ENCODE measurements around the gene MVB12B. TPM values are rescaled to one million over a fixed set of nuclear protein-coding genes. Genes with fewer than 3 reads are reported as not detected.

The MVB12B gene
- total and polyA plus RNA-seq, 8 donors: 2.6 to 6.7 (median 4.0) TPM

- no peak for FAIRE-seq
- no peaks in the 10 kb centered on the region for H3K36me3 ChIP-seq
- H3K9me3 ChIP-seq: no peaks in the 10 kb centered on the region
- no peak overlapping the region for H3K4me3 ChIP-seq
- no peaks in the 10 kb centered on the region for H3K4me1 ChIP-seq
- TF ChIP-seq, protein P1, sequence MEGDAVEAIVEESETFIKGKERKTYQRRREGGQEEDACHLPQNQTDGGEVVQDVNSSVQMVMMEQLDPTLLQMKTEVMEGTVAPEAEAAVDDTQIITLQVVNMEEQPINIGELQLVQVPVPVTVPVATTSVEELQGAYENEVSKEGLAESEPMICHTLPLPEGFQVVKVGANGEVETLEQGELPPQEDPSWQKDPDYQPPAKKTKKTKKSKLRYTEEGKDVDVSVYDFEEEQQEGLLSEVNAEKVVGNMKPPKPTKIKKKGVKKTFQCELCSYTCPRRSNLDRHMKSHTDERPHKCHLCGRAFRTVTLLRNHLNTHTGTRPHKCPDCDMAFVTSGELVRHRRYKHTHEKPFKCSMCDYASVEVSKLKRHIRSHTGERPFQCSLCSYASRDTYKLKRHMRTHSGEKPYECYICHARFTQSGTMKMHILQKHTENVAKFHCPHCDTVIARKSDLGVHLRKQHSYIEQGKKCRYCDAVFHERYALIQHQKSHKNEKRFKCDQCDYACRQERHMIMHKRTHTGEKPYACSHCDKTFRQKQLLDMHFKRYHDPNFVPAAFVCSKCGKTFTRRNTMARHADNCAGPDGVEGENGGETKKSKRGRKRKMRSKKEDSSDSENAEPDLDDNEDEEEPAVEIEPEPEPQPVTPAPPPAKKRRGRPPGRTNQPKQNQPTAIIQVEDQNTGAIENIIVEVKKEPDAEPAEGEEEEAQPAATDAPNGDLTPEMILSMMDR (IDR thresholded peaks at IDR 0.05): no peak
- DNase-seq: no peak
- intact Hi-C loops (cut with DNase I): no loop called here
- no peak for ATAC-seq
- no peak overlapping the region for H3K27ac ChIP-seq
- 87 to 95% methylated on average over 6 of the region's 6 CpGs for WGBS, 2 donors
- H3K27me3 ChIP-seq: no peaks in the 10 kb centered on the region
Measured at GRCh38 chr9:126372716-126373115, 46.1 kb downstream of the MVB12B start.

GRCh38 chr9:126373241-126373640 is 46.6 kb downstream of the MVB12B start:
- TF ChIP-seq, protein P1 (IDR thresholded peaks at IDR 0.05): no peak
- no peak for DNase-seq
- Histone ChIP-seq H3K9me3 (no peaks in the 10 kb centered on the region), H3K27me3 (no peaks in the 10 kb centered on the region), H3K4me1 (no peaks in the 10 kb centered on the region), H3K27ac (no peak overlapping the region), H3K36me3 (no peaks in the 10 kb centered on the region), H3K4me3 (no peak overlapping the region)
- WGBS, 2 donors: 86 to 91% methylated on average over 5 of the region's 5 CpGs
- no peak for FAIRE-seq
- ATAC-seq: no peak
- intact Hi-C loops (cut with DNase I): no loop called here

- H3K4me3 ChIP-seq: no peak overlapping the region
- no peak for FAIRE-seq
- 91 to 96% methylated on average over 4 of the region's 4 CpGs for WGBS, 2 donors
- no peaks in the 10 kb centered on the region for H3K4me1 ChIP-seq
- H3K27me3 ChIP-seq: no peaks in the 10 kb centered on the region
- intact Hi-C loops (cut with DNase I): no loop called here
- no peaks in the 10 kb centered on the region for H3K36me3 ChIP-seq
- no peak for DNase-seq
- no peak for ATAC-seq
- TF ChIP-seq, protein P1 (IDR thresholded peaks at IDR 0.05): no peak
- no peak overlapping the region for H3K27ac ChIP-seq
- no peaks in the 10 kb centered on the region for H3K9me3 ChIP-seq
Measured at GRCh38 chr9:126374366-126374781, 47.7 kb downstream of the MVB12B start.

DNA sequence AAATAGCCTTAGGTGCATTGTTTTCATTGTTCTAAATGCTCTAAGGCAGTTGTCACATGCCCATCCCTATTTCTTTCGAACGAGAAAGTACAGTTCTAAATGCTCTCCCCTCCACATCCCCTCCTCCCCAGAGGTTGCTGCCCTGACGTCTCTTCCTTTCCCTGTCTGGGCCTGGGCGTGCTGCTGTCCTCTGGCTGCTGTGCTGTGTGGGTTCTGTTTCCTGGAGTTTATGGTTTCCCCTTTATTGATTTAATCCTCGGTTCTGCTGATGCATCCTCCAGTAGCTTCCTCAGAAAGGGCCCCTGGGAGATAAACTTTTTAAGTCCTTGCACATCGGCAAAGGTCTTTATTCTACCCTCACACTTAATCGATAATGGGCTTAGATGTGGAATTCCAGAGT is 48.8 kb downstream of the MVB12B start:
- H3K4me3 ChIP-seq: no peak overlapping the region
- no peak for FAIRE-seq
- H3K36me3 ChIP-seq: no peaks in the 10 kb centered on the region
- no peak for DNase-seq
- H3K27ac ChIP-seq: no peak overlapping the region
- no peaks in the 10 kb centered on the region for H3K9me3 ChIP-seq
- H3K4me1 ChIP-seq: no peaks in the 10 kb centered on the region
- H3K27me3 ChIP-seq: no peaks in the 10 kb centered on the region
- peak in 2 of 4 donors; percentile 73 to 79 for ATAC-seq
- TF ChIP-seq, protein P1 (IDR thresholded peaks at IDR 0.05): no peak
- WGBS, 2 donors: 63 to 66% methylated on average over 7 of the region's 7 CpGs
- intact Hi-C loops (cut with DNase I): no loop called here

DNA sequence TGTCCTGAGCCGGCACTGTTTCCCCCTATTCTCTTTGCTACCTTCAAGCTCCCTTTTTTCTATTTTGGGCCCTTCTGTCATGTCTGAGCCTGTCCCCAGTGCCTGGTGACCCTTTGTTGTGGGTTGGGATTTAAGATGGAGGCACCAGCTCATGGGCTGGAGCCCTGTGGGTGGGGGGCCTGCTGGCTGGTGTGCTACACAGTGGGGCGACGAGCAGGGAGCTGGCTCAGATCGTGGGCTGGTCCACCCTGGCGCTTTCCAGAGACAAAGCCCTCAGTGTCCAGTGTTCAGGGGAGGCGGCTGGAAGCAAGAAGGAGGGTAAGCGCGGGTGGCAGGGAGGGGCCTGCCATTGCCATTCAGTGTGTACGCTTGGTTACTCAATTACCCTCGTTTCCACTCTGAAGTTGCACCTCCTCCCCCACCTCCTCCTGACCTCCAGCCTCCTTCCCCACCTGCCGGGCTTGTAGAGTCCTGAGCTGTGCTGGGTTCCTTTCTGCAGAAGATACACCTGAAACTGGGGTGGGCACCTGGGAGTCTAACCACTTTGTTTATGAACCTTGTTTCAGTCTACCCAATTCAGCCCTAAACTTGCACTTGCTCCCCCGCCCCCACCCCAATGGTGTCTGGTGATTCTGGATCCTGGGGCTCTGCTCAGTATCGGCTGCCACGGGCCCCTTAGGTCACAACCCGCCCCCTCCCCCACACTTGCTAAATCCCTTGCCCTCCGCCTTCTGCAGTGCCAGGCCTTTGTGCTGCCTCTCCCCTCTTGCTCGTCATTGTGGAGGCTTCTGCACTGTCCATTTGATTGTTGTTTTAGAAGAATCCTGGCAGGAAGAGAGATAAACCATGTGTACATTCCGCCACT is 49.9 kb downstream of the MVB12B start:
- DNase-seq (no peak), ATAC-seq (peak in 2 of 4 donors; percentile 40 to 54), FAIRE-seq (no peak)
- intact Hi-C loops (cut with DNase I): no loop called here
- Histone ChIP-seq H3K9me3 (no peaks in the 10 kb centered on the region), H3K36me3 (no peaks in the 10 kb centered on the region), H3K4me1 (no peaks in the 10 kb centered on the region), H3K27me3 (no peaks in the 10 kb centered on the region), H3K27ac (no peak overlapping the region), H3K4me3 (no peak overlapping the region)
- 75 to 77% methylated on average over 18 of the region's 18 CpGs for WGBS, 2 donors
- TF ChIP-seq, protein P1 (IDR thresholded peaks at IDR 0.05): no peak
